GM19240 (cell line): ENCODE results near the gene SP6.

Experiments
- DNase-seq: peaks from one replicate; pipeline ENCODE4 v3.0.0; 2011; ENCODE audit warnings: low spot score; ENCODE audit not compliant: insufficient read length

Gene SP6

DNA sequence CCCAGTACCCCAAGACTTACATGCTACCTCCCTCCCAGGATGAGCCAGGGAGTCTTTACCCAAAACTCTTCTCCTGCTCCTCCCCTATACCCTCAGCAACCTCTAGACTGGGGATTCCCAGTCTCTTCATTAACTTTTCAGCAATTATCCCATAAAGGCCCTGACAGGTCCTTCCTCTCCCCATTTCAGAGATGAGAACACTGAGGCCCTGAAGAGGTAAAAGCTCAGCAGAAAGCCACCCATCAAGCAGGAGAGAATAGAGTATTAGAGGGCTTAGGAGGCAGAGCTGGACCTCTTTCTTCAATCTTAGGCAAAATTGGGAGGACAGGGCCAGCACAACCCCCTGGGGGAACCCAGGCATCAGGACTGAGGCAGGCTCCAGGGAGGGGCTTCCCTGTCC lies 5.9 kb upstream of the SP6 start:
- no peak for DNase-seq

DNA sequence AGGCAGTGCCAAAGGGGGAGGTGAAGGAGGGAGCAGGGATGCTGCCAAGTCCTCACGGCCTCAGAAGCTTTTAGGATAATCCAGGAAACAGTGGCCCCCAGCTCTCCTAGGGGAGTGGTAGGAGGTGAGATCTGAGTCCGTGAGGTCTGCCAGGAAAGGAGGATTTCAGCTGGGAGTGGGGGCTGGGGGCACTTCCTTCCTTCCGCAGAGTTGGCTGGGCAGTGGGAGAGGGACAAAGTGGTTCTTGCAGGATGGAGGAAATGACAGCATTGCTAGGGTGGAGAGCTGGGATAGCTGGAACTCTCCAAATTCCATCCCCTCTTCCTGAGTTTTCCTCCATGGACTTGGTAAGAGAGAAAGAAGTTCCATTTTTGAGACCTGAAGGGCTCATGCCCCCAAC lies 4.8 kb upstream of the SP6 start:
- DNase-seq, result no peak

DNA sequence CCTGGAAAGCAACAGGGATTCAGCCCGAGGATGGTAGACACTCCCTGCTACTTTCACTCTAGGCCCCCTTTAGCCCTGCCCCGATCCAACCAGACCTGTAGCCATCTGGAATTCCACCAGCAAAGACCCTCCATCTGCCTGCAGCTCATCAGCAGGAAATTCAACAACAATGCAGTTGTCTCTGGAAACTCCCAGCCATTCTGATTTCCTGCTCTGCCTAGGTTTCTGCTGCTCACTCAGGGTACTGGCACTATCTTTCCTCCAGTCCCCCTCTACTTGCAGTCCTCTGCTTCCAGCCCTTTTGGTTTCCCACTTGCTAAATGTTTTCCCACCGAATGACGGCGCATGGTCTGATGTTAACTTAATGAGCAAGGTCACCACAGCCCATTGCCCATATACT lies 2.7 kb upstream of the SP6 start:
- DNase-seq, result no peak

DNA sequence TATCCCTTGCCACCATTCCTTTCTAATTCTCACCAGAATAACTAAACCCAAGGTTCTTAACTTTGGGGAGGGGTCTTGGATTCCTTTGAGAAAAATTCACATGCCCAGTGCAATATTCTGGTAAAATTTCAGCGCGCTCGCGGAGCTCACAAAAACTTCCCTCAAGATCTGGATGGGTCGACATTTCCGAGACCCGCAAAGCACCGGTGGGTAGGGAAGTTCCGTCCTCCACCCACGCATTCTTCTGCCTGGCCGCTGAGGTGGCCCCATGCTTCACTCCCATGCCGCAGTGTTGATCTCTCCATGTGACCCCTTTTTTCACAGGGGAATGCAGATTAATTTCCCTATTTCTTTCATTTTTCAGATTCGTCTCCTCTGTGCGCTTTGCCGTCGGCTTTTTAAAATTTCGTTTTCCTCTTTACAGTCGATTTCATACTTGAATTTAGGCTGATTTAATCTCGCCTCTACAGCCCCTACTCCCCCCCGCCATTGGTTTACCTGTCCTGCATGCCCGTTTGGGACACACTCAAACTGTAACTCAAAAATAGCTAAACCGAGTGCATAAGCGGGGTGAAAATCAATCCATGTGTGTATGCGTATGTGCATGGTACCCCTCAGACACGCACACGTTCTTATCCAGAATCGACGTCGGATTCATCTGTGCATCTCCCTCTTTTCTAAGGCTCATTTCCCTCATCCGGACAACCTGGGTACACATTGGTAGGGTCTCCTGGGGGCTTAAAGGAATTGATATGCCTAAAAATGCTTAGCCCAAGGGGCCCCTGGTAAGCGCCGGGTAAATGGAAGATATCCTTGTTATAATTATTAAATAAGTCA lies 1.4 kb upstream of the SP6 start:
- DNase-seq, result no peak

DNA sequence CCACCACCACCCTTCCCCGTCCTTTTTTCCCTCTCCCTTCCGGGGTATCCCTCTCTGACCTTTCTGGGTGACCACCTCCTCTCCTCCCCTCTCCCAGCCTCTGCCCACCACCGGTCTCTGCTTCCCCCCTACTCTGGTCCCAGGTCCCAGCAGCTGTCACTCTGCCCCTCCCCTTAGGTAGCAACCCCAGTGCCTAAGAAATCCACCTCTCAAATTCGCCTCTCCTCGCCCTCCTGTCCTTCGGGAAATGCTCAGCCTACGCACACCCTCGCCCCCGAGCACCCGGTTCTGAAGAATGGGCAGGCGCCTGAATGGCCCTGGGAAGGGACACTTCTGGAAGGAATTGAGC lies 775 bp upstream of the SP6 start:
- no peak for DNase-seq

DNA sequence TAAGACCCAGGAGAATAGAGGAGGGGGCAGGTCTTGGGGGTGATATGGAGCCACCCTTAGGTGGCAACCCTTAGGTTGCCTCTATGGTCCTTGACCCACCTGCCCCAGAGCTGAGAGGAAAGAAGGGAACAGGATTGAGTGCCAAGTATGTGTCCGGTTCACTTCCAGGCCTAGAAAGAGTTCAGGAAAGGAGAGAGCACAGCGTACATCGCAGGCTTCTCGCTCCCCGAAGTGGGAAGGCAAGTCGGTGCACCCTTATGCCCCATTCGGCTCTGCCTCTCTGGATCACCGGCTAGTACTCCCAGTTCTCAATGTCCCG lies 631 bp downstream of the SP6 start:
- DNase-seq, result no peak

DNA sequence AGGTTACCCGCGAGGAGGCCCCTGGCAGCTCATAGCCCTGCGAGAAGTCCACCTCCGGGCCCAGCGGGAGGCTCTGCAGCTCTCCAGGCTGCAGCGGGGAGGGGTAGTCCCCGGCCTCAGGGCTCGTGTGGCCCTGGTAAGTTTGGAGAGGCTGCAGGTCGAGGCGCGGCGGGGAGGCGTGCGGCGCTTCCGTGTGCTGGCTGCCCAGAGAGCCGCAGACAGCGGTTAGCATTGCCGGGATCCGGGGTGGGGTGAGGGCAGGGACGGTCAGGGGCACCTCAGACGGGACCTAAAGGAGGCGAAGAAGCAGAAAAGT lies 2.8 kb downstream of the SP6 start:
- DNase-seq, result no peak

DNA sequence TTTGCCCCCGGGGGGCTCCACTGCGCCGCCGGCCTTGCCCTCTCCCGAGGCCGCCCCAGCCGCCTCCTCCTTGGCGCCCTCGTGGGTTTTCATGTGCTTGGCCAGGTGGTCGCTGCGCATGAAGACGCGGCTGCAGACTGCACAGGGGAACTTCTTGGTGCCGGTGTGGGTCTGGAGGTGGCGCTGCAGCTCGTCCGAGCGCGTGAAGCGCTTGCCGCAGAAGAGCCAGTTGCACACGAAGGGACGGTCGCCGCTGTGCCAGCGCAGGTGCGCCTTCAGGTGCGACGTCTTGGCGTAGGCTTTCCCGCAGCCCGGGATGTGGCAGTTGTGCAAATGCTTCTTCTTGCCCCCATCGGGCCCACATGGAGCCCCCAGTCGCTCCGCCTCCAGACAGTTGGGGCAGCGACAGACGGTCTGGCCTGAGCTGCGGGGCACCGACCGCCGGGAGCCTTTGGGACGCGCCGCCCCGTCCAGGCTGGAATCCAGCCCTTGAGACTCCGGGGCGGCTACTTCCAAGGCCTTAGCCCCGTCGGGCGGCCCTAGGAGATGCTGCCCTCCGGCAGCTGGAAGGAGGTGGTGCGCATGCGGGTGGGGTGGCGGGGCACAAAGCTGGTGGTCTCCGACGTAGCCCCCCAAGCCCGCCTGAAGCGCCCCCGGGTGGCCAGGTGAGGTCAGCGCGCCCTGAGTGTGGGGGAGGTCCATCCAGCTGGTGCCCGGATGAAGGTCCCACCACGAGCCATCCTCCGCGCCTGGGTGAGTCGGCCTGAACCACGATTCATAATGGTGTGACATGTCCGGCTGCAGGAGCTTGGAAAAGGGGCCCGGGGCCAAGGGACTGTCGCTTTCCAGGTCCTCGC lies 3.4 kb downstream of the SP6 start:
- no peak for DNase-seq

DNA sequence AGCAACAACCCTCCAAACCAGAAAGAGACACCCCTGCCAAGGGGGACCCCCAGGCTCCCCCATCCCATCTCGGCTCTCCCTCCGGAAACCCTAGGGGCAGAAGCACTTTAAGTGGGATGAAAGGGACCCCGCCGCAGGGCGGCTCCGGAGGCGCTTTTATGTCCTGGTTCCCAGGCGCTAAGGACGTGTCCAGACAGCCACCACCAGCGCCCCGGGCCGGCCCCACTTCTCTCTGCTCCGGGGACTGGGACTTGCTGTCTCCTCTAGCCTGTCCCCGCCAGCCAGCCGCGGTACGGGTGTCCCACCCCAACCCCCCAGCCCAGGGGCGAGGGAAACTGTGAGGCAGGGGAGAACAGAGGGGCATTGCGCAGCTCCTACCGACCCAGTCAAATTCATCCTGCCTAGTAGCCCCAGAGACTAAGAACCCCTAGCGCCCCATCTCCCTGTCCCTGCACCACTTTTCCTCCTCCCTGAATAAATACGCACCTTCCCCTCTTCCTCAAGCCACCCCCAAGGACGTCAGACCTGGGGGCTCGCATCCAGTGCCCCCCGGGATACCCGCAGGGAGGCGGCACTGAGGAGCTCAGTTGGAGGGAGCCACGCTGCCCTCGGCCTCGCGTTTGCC lies 4.1 kb downstream of the SP6 start:
- no peak for DNase-seq

DNA sequence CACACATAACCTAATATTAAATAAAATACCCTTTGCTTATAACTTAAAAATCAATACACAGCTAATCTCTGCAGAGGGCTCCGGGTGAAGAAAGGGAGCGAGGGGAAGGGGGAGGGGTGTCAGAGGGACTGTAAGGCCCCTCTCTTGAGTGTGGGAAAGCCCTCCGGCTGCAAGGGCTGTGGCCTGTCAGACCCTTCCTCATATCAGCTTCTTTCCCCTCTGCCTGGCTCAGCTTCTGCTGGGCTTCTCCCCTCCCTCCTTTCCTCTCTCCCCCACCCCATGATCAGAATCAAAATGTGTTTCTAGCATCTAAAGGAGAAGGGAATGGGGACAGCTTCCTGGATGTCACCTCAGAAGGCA lies 5.3 kb downstream of the SP6 start:
- no peak for DNase-seq

DNA sequence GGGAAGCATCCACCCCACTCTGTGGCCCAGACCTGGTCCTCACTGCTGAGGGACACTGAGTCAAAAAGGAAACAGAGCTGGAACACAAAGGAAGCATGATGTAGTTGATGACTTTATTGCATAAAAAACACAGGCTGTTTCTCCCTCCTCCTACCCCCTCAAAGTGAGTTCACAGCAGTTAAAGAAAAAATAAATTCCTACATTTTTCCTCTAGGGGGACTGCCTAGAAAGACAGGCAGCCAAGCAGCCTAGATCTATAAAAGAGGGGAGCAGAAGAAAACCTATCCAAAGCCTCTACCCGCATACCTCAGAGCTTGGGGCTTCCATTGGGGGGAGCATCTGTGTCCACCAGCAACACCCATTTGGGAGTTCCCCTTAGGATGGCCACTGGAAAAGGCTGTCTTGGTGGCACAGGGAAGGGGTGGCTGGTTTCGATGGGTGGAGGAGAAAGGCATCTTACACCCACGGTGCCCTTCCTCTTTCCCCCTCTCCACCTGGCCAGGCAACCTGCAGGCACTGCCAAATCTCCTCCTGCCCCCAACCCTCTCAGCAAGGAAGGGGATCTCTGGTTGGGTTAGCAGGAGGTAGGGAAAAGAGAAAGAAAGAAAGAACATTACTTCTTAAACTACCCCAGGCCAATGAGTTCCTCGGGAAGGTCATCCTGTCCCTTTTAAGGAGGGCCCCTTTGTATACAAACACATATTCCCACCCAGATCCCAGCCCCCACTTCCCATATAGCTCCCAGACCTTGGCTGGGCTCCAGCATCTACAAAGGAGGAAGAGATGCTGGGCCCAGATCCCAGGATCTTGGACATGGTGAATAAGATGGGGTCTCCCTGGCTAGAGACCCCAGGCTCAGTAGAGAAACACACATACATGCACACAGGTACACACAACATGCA lies 5.9 kb downstream of the SP6 start:
- no peak for DNase-seq

DNA sequence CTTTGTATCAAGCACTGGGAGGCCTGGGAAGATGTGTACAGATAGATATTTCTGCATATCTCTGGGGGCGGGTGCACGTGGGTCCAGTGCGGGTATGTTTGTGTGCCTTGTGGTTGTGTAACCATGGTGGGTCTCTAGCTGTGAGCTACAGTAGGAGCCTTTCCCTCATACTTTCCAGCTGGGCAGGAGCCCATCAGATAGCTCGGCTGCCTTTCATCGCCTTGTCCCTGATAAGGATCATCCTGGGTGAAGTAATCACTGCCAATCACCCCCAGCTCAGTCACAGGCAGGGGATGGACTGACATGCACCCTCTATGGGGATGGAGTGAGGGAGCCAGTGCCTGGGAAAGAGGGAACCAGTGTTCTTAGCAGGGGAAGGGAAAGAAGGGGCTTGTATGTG lies 6.7 kb downstream of the SP6 start:
- no peak for DNase-seq

DNA sequence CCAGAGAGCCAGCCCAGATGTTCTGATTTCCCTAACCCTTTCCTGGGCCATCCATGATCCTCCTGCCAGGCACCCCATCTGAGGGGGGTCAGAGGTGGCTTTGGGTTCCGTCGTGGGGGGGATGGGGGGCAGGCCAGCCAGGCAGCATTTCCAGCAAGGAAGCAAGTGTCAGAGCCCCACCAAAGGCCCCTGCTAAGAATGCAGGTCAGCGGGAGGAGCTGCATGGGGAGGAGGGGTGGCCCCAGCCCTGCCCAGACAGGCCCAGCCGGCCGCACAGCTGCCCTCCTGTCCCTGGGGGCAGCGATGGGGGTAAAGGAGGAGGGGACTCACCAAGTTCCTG lies 7.6 kb downstream of the SP6 start:
- no peak for DNase-seq

DNA sequence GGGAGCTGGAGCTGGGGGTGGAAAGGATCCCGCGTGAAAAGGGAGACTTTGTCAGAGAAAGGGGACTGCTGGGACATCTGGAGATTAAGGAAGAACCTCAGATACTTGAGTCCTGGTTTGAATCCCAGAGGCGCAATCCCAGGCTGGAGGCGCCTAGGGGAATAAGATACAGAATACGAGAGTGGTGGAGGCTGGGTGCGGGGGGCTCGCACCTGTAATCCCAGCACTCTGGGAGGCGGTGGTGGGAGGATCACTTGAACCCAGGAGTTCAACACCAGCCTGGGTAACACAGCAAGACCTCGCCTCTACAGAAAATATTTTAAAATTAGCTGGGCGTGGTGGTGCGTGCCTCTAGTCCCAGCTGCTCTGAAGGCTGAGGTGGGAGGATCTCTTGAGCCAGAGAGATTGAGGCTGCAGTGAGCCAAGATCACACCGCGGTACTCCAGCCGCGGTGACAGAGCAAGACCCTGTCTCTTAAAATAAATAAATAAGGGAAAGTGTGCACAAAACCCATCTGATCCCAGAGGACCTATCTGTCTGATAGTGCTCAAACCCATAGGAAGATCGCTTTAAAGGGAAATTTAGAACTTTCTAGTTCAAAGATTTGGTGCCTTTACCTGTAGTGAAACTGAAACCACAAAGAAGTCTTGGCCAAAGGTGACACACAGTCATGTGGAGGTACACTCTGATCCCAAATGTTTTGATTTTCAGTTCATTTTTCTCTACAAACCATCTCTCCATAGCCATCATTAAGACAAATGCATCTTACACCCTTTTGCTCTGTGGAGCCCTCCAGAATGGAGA lies 9.3 kb downstream of the SP6 start:
- no peak for DNase-seq

DNA sequence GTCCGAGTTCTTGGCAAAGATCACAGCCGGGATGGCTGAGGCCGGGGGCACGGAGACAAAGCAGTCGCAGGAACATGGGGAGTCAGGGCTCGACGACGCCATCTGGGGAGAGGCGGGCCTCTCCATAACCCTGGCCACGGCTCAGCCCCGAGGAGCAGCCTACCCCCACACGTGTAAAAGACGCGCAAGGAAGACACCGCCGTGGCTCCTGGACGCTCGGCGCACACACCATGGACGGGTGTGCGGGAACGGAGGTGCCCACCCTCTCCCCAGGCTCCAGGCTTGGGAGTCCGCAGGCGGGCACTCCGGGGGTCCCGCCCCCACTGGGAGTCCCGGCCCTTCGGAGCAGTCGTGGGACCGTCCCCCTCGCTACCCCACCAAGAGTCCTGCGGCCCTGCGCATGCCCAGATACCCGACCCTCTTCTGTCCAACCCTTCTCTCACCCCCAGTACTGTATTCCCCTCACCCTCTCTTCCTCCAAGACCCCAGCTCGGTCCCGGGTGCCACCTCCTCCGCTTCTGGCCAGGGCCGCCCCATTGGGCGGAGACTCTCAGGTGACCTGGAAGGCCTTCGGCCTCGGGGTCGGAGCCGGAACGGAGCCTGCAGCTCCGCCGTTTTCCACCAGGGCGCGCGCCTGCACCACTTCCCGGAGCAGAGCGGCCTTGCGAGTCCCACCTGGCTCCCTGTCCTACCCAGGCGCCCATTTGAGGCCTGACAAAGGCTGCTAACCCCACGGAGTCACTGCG lies 10.0 kb downstream of the SP6 start, which contains the start of gene SCRN2:
TSS of gene SCRN2 (minus strand) at position 532 of the 746 bp plus-strand sequence. CDS start at position 102, 430 bp downstream.
- DNase-seq, result peak; percentile 90

DNA sequence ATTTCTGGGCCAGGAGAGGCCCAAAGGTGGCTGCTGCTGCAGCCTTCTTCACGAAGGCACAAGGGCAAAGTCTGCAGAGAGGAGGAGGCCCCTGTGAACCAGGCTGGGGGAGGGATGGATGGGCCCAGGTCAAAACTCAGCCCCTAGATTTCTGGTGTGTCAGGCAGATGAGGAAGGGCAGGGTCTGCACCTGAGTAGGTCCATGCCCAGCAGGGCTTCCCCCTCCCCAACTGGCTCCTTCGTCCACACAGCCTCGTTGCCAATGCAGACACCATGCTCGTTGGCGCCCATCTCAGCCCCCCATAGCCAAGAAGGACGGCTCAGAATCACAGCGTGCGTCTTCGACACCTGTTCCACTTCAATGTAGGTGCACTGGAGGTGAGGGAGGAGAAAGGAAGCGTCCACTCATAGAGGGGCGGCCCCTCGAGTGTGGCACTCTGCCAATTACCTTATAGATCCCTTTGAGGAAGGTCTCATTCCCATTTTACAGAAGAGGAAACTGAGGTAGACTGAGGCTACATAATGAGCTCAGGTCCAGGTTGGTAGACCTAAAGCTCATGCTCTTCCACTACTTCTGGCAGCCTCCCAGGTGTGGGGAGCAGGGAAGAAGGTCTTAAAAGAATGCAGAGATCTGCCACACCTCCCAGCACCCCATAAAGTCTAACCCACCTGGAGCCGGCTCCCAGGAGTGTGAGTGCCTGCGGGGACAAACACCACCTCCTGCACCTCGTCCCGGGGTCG lies 10.8 kb downstream of the SP6 start:
- DNase-seq, result no peak

DNA sequence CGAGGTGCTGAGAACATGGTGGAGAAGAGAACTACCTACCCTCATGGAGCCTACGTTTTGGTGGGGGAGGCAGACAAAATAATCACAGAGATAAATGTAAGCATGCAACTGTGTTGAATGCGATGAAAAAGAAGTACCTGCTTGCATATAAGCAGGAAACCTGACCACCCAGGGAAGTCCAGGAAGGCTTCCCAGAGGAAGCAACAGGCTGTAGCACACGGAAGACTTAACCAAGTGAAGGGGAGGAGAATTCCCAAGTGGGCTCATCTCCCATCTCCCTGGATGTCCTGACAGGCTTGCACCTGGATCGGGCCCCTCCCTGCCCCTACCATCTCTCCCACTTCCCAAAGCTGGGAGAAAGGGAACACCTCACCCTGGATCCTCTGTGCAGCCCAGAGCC lies 11.9 kb downstream of the SP6 start:
- no peak for DNase-seq

DNA sequence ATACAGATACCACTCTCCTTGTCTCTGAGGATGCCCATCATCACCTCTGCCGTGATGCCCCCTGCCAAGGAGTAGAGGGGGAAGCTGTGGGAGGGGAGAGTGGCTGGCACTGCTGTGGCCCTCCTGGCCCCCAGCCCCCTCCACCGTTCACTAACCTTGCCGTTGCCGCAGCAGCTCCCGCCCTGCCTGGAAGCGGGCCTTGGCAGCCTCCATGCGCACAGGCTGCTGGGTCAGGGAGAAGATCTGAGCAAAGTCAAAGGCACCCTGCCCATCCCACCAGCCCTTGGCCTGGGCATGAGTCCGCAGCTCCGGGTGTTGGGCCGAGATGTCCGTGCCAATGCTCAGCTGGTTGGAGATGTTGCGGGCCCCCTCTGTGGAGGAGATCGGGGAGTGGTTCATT lies 12.3 kb downstream of the SP6 start:
- DNase-seq, result no peak

DNA sequence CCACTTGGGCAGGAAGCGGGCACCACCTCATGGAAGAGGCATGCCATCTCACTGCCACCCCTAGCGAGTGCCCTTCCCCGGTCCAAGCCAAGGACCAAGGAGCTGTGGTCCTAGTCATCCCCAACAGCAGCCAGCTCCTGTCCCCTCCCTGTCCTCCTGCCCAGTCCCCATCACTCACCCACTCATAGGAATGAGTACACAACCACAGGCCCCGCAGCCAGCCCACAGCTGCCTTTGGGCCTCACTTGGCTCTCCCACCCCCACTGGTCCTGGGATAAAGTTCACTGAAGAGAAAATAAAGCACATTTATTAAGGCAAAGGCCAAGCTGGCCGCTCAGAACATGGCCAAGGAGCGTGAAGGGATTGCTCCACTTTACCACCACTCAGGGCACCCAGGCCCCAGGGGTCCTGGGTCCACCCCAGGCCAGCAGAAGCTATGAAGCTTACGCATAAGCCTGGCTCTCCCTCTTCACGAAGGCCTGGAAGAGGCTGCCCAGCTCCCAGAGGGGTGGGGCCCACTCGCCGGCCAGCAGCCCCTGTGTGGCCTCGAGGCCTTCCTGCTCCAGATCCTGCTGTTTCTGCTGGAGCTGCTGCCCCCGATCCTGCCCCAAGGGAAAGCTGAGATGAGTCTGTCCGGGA lies 13.4 kb downstream of the SP6 start:
- no peak for DNase-seq
